ENCODE measurements around the gene NRXN3.

Gene NRXN3

GRCh38 chr14:79585845-79586244, 1415.7 kb downstream of the NRXN3 start:
- Histone ChIP-seq H3K27ac (ENCODE audit: insufficient read depth in 1 of 2, low read depth in 1 of 2, low read length in 2 of 2, poor library complexity in 1 of 2, severe bottlenecking in 2 of 2) (no peak overlapping the region), H3K27me3 (replicated peaks in 2 of 5; ENCODE audit: control insufficient read depth in 4 of 5, insufficient read depth in 5 of 5, low read length in 4 of 5) (no peaks in the 10 kb centered on the region), H3K9me3 (ENCODE audit: control extremely low read depth in 1 of 5, control insufficient read depth in 4 of 5, insufficient read depth in 2 of 5, low read depth in 1 of 5, low read length in 4 of 5) (peaks cover 0 to 3% (median 0%) of the 10 kb centered on the region in 5 experiments), H3K4me3 (ENCODE audit: control insufficient read depth in 1 of 7, extremely low read depth in 1 of 7, insufficient read depth in 4 of 7, low read depth in 2 of 7, low read length in 6 of 7) (no peak overlapping the region), H3K4me1 (ENCODE audit: control extremely low read depth in 1 of 4, control insufficient read depth in 4 of 4, insufficient read depth in 4 of 4, low read length in 3 of 4) (peaks cover 0 to 12% (median 0%) of the 10 kb centered on the region in 4 experiments), H3K36me3 (ENCODE audit: control insufficient read depth in 4 of 4, insufficient read depth in 4 of 4, low read length in 3 of 4) (no peaks in the 10 kb centered on the region)
- WGBS (ENCODE audit: insufficient coverage): 89% methylated on average over 4 of the region's 4 CpGs
- ChIA-PET POLR2A (no interaction called here), CTCF (no interaction called here)
- DNase-seq: no peak

GRCh38 chr14:79586416-79586815, 1416.2 kb downstream of the NRXN3 start:
- 100% methylated on average over 5 of the region's 5 CpGs for WGBS (ENCODE audit: insufficient coverage)
- ChIA-PET CTCF (no interaction called here), POLR2A (no interaction called here)
- peak overlapping the region in 1 of 7 experiments; percentile 19 for H3K4me3 ChIP-seq (ENCODE audit: control insufficient read depth in 1 of 7, extremely low read depth in 1 of 7, insufficient read depth in 4 of 7, low read depth in 2 of 7, low read length in 6 of 7)
- H3K36me3 ChIP-seq (ENCODE audit: control insufficient read depth in 4 of 4, insufficient read depth in 4 of 4, low read length in 3 of 4): no peaks in the 10 kb centered on the region
- no peak overlapping the region for H3K27ac ChIP-seq (ENCODE audit: insufficient read depth in 1 of 2, low read depth in 1 of 2, low read length in 2 of 2, poor library complexity in 1 of 2, severe bottlenecking in 2 of 2)
- peak in 1 of 3 donors; percentile 4 for DNase-seq
- peaks cover 0 to 12% (median 0%) of the 10 kb centered on the region in 4 experiments for H3K4me1 ChIP-seq (ENCODE audit: control extremely low read depth in 1 of 4, control insufficient read depth in 4 of 4, insufficient read depth in 4 of 4, low read length in 3 of 4)
- no peaks in the 10 kb centered on the region for H3K27me3 ChIP-seq (replicated peaks in 2 of 5; ENCODE audit: control insufficient read depth in 4 of 5, insufficient read depth in 5 of 5, low read length in 4 of 5)
- H3K9me3 ChIP-seq (ENCODE audit: control extremely low read depth in 1 of 5, control insufficient read depth in 4 of 5, insufficient read depth in 2 of 5, low read depth in 1 of 5, low read length in 4 of 5): peaks cover 0 to 3% (median 0%) of the 10 kb centered on the region in 5 experiments

- Histone ChIP-seq H3K4me1 (ENCODE audit: control extremely low read depth in 1 of 4, control insufficient read depth in 4 of 4, insufficient read depth in 4 of 4, low read length in 3 of 4) (peaks cover 0 to 12% (median 0%) of the 10 kb centered on the region in 4 experiments), H3K27ac (ENCODE audit: insufficient read depth in 1 of 2, low read depth in 1 of 2, low read length in 2 of 2, poor library complexity in 1 of 2, severe bottlenecking in 2 of 2) (no peak overlapping the region), H3K9me3 (ENCODE audit: control extremely low read depth in 1 of 5, control insufficient read depth in 4 of 5, insufficient read depth in 2 of 5, low read depth in 1 of 5, low read length in 4 of 5) (peaks cover 0 to 3% (median 0%) of the 10 kb centered on the region in 5 experiments), H3K36me3 (ENCODE audit: control insufficient read depth in 4 of 4, insufficient read depth in 4 of 4, low read length in 3 of 4) (no peaks in the 10 kb centered on the region), H3K27me3 (replicated peaks in 2 of 5; ENCODE audit: control insufficient read depth in 4 of 5, insufficient read depth in 5 of 5, low read length in 4 of 5) (no peaks in the 10 kb centered on the region), H3K4me3 (ENCODE audit: control insufficient read depth in 1 of 7, extremely low read depth in 1 of 7, insufficient read depth in 4 of 7, low read depth in 2 of 7, low read length in 6 of 7) (peak overlapping the region in 2 of 7 experiments; percentile 17 to 19)
- DNase-seq: peak; percentile 40 to 73 (median 63)
- ChIA-PET POLR2A (no interaction called here), CTCF (no interaction called here)
- WGBS (ENCODE audit: insufficient coverage): 38% methylated on average over 2 of the region's 7 CpGs
These were observed 1416.9 kb downstream of the NRXN3 start for GRCh38 chr14:79586989-79587598.

- ChIA-PET POLR2A (no interaction called here), CTCF (no interaction called here)
- H3K27me3 ChIP-seq (replicated peaks in 2 of 5; ENCODE audit: control insufficient read depth in 4 of 5, insufficient read depth in 5 of 5, low read length in 4 of 5): no peaks in the 10 kb centered on the region
- peaks cover 0 to 3% (median 0%) of the 10 kb centered on the region in 5 experiments for H3K9me3 ChIP-seq (ENCODE audit: control extremely low read depth in 1 of 5, control insufficient read depth in 4 of 5, insufficient read depth in 2 of 5, low read depth in 1 of 5, low read length in 4 of 5)
- no peak overlapping the region for H3K27ac ChIP-seq (ENCODE audit: insufficient read depth in 1 of 2, low read depth in 1 of 2, low read length in 2 of 2, poor library complexity in 1 of 2, severe bottlenecking in 2 of 2)
- H3K4me1 ChIP-seq (ENCODE audit: control extremely low read depth in 1 of 4, control insufficient read depth in 4 of 4, insufficient read depth in 4 of 4, low read length in 3 of 4): peaks cover 0 to 12% (median 0%) of the 10 kb centered on the region in 4 experiments
- no CpG with 5 or more reads among the region's 1 CpG for WGBS (ENCODE audit: insufficient coverage)
- no peaks in the 10 kb centered on the region for H3K36me3 ChIP-seq (ENCODE audit: control insufficient read depth in 4 of 4, insufficient read depth in 4 of 4, low read length in 3 of 4)
- peak in 1 of 3 donors; percentile 8 for DNase-seq
- no peak overlapping the region for H3K4me3 ChIP-seq (ENCODE audit: control insufficient read depth in 1 of 7, extremely low read depth in 1 of 7, insufficient read depth in 4 of 7, low read depth in 2 of 7, low read length in 6 of 7)
These were observed 1417.7 kb downstream of the NRXN3 start for GRCh38 chr14:79587875-79588274.

- POLR2A ChIA-PET: no interaction called here
- DNase-seq: no peak
- CTCF ChIA-PET: no interaction called here
- Histone ChIP-seq H3K9me3 (ENCODE audit: control extremely low read depth in 1 of 5, control insufficient read depth in 4 of 5, insufficient read depth in 2 of 5, low read depth in 1 of 5, low read length in 4 of 5) (peaks cover 0 to 3% (median 0%) of the 10 kb centered on the region in 5 experiments), H3K27me3 (replicated peaks in 2 of 5; ENCODE audit: control insufficient read depth in 4 of 5, insufficient read depth in 5 of 5, low read length in 4 of 5) (no peaks in the 10 kb centered on the region), H3K36me3 (ENCODE audit: control insufficient read depth in 4 of 4, insufficient read depth in 4 of 4, low read length in 3 of 4) (no peaks in the 10 kb centered on the region), H3K4me1 (ENCODE audit: control extremely low read depth in 1 of 4, control insufficient read depth in 4 of 4, insufficient read depth in 4 of 4, low read length in 3 of 4) (peaks cover 0 to 12% (median 0%) of the 10 kb centered on the region in 4 experiments), H3K27ac (ENCODE audit: insufficient read depth in 1 of 2, low read depth in 1 of 2, low read length in 2 of 2, poor library complexity in 1 of 2, severe bottlenecking in 2 of 2) (no peak overlapping the region), H3K4me3 (ENCODE audit: control insufficient read depth in 1 of 7, extremely low read depth in 1 of 7, insufficient read depth in 4 of 7, low read depth in 2 of 7, low read length in 6 of 7) (no peak overlapping the region)
- WGBS (ENCODE audit: insufficient coverage): 80% methylated on average over 1 of the region's 2 CpGs
These were observed 1418.2 kb downstream of the NRXN3 start for GRCh38 chr14:79588398-79588797.

GRCh38 chr14:79596551-79596950, 1426.4 kb downstream of the NRXN3 start:
- Histone ChIP-seq H3K27ac (ENCODE audit: insufficient read depth in 1 of 2, low read depth in 1 of 2, low read length in 2 of 2, poor library complexity in 1 of 2, severe bottlenecking in 2 of 2) (no peak overlapping the region), H3K36me3 (ENCODE audit: control insufficient read depth in 4 of 4, insufficient read depth in 4 of 4, low read length in 3 of 4) (no peaks in the 10 kb centered on the region), H3K4me3 (ENCODE audit: control insufficient read depth in 1 of 7, extremely low read depth in 1 of 7, insufficient read depth in 4 of 7, low read depth in 2 of 7, low read length in 6 of 7) (no peak overlapping the region), H3K27me3 (replicated peaks in 2 of 5; ENCODE audit: control insufficient read depth in 4 of 5, insufficient read depth in 5 of 5, low read length in 4 of 5) (no peaks in the 10 kb centered on the region), H3K9me3 (ENCODE audit: control extremely low read depth in 1 of 5, control insufficient read depth in 4 of 5, insufficient read depth in 2 of 5, low read depth in 1 of 5, low read length in 4 of 5) (no peaks in the 10 kb centered on the region), H3K4me1 (ENCODE audit: control extremely low read depth in 1 of 4, control insufficient read depth in 4 of 4, insufficient read depth in 4 of 4, low read length in 3 of 4) (no peaks in the 10 kb centered on the region)
- ChIA-PET POLR2A (no interaction called here), CTCF (no interaction called here)
- WGBS (ENCODE audit: insufficient coverage): 100% methylated on average over 2 of the region's 4 CpGs
- DNase-seq: no peak

GRCh38 chr14:79597566-79597965, 1427.4 kb downstream of the NRXN3 start:
- ChIA-PET CTCF (no interaction called here), POLR2A (no interaction called here)
- no peaks in the 10 kb centered on the region for H3K9me3 ChIP-seq (ENCODE audit: control extremely low read depth in 1 of 5, control insufficient read depth in 4 of 5, insufficient read depth in 2 of 5, low read depth in 1 of 5, low read length in 4 of 5)
- no peak overlapping the region for H3K4me3 ChIP-seq (ENCODE audit: control insufficient read depth in 1 of 7, extremely low read depth in 1 of 7, insufficient read depth in 4 of 7, low read depth in 2 of 7, low read length in 6 of 7)
- no peaks in the 10 kb centered on the region for H3K4me1 ChIP-seq (ENCODE audit: control extremely low read depth in 1 of 4, control insufficient read depth in 4 of 4, insufficient read depth in 4 of 4, low read length in 3 of 4)
- DNase-seq: no peak
- 100% methylated on average over 2 of the region's 4 CpGs for WGBS (ENCODE audit: insufficient coverage)
- no peaks in the 10 kb centered on the region for H3K36me3 ChIP-seq (ENCODE audit: control insufficient read depth in 4 of 4, insufficient read depth in 4 of 4, low read length in 3 of 4)
- H3K27me3 ChIP-seq (replicated peaks in 2 of 5; ENCODE audit: control insufficient read depth in 4 of 5, insufficient read depth in 5 of 5, low read length in 4 of 5): no peaks in the 10 kb centered on the region
- no peak overlapping the region for H3K27ac ChIP-seq (ENCODE audit: insufficient read depth in 1 of 2, low read depth in 1 of 2, low read length in 2 of 2, poor library complexity in 1 of 2, severe bottlenecking in 2 of 2)

Measured in common myeloid progenitor, CD34-positive (primary cell).